CD4-positive, alpha-beta T cell treated with Interleukin-12 subunit alpha and Interleukin-12 subunit beta, for 1 hour (primary cell): ENCODE measurements around the gene AATK.

Source experiments
- DNase-seq: peaks from one replicate; pipeline ENCODE4 v3.0.0-alpha.2; 2020

AATK gene

DNA sequence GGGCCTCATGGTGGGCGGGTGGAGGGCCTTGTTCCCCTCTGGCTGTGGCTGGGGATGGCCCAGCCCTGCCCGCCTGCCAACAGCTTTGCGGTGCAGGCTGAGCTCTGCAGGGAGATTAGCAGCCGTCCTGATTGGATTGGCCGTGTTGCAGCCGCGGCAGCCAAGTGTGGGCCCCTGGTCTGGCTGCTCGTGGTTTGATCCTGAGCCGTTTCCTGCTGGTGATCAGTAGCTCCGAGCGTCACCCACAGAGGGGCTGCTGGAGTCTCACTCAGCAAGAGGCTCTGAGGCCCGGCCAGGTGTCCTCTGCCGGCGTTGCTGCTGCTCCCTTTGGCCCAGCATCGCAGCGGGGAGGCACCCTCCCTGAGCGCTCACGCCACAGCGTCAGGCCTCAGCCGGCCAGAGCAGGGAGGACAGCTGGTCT is 98.6 kb downstream of the AATK start:
- no peak for DNase-seq
